ENCODE results near the gene DDX10.

The DDX10 gene

DNA sequence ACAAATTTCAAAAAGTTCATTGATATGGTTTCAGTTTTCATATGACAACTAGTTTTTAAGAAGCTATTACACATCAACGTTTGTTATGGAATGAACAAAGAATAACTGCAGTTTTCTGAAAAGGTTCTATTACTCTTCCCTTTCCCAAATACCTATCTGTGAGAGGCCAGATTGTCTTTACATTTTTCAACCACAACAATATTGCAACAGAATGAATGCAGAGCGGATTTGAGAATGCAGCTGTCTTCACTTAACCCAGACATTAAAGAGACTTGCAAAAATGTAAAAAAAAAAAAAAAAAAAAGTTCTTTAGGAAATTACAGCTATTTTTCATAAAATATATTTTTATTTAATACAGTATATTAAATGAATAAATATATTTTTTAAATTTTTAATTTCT is 250.8 kb downstream of the DDX10 start:
- DNase-seq: no peak

DNA sequence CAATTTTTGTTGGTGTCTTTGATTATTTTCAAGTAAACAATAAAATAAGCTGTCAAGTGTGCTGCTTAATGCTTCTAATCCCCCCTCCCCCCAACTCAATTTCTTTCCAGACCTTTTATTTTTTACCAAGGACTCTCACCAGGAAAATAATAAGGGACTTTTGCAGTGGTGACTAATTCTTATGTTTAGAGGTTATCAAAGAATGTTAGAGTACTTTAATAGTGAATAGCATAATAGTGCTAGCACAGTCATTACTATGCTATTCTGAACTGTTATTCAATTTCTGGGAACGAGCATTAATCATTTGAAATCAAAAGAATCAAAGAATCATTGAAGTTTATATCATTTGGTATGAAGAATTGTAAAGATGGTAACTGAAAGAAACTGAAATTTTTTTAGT is 251.4 kb downstream of the DDX10 start:
- DNase-seq: no peak

DNA sequence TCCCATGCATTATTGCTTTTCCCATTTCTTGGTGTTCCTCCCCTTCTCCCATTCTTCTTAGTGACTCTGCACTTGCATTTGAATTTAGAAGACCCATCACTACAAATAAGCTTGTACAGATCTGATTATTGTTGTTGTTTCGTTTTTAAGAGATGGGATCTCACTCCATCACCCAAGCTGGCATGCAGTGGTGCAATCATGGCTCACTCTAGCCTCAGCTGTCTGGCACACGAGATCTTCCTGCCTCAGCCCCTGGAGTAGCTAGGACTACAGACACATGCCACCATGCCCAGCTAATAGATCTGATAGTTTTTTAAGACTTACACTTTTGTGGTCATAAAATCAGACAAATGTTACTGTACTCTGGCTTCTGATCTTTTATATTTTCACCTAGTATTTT is 252.1 kb downstream of the DDX10 start:
- no peak for DNase-seq

DNA sequence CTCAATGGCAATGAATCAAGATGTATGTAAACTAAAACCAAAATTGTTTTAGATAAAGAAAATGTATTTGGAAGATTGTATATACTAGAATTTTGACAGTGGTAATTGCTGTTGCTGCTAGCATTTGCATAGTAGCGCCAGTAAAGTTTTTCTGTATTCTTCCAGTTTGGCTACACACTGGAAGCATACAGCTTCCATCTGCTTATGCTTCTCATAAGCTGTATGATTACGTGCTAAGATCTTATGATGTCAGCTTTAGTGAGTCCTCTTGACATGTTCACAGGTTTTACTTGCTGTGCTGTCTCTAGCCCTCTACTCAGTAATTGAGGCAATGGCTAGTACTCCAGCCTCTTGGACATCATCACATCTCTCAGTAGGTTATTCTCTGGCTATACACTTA is 256.3 kb downstream of the DDX10 start:
- DNase-seq: no peak

DNA sequence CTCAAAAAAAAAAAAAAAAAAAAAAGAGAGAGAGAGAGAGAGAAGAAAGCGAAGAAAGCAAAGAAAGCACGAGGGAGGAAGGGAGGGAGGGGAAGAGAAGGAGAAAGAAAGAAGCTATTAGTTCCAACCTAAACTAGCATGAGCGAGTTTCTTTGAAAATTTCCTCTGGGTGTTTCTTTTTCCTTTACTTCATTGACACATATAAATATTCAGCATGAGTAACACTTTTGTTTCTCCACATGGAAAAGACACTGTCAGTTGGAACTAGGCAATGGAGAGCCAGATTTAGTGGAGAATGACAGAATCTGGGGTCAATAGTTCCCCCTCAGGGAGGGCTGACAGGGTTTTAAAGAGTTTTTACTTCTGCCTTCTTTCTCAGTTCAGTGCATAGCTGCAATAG is 257.4 kb downstream of the DDX10 start:
- no peak for DNase-seq

DNA sequence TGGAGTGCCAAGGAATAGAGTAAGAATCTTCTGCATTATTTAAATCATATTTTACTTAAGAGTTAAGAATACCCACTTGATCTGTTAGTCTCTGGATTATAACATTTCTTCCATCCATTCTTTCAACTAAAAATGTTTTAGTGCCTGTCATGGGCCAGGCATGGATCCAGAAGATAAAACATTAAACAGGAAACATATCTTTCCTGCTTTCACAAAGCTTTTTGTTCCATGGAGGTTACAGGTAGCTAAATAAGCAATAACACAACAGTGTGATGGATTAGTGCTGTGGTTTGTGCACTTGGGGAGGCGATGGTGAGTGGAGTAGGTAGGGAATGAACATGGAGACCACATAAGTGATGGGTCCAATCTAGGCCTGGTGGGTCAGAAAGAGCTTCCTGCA is 258.5 kb downstream of the DDX10 start:
- DNase-seq: no peak

DNA sequence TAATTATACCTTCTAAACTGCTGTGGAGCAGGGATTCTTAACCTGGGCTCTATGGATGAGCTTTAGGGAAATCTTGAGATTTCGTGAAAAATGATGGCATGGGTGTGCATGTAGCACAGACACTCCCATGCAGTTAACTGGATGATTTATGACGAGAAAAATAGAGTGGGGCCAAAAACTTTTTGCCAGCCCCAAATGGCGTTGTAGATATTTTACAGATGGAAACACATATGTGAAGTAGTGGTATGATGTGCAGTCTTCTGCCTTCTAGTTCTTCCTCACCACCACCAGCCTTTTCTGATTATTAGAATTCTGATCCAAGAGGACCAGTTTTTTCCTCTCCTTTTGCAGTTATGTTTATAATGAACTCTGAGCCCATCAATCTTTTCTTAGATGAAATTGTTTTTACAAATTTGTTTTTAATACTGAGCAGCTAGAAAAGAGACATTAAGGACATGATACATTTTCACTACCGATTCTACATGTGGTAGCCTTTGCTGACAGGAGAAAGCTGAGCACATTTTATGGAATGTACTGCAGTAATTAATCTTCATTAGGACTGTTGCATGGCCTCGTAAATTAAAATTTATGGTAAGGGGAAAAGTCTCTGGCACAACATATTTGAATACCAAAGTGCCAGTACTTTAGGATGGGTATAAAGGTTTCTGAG is 261.4 kb downstream of the DDX10 start:
- no peak for DNase-seq

DNA sequence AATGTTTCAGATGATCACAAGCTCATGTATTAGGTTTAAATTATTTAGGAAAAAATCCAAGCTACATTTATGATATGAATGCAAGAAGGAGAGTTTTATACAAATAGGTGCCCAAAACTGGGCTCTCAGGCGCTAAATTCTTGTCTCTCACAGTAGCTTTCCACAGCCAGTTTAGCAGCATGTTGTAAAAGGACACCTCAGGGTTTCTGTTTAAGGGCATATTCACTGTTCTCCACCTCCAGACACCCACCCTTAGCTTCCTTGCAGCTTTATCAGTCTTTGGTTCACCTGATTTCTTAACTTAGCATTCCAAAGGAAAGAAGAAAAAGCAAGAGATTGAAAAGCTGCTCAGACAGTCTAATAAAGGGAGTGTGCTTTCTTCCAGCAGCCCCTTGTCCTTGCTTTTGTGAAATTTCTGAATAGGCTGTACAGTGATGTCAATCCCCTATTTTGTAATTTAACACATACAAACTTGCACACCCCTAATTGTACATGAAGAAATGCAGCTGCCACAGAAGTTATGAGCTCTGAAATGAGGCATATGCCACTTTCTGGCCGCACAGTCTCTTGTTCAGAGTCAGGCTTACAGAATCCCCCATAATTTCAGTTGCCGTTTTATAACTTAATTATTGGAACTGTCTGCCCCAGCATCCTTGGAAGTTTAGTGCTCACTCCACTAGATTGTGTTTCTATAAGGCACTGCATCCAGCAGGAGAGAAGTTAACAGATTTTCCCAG is 262.1 kb downstream of the DDX10 start:
- no peak for DNase-seq

DNA sequence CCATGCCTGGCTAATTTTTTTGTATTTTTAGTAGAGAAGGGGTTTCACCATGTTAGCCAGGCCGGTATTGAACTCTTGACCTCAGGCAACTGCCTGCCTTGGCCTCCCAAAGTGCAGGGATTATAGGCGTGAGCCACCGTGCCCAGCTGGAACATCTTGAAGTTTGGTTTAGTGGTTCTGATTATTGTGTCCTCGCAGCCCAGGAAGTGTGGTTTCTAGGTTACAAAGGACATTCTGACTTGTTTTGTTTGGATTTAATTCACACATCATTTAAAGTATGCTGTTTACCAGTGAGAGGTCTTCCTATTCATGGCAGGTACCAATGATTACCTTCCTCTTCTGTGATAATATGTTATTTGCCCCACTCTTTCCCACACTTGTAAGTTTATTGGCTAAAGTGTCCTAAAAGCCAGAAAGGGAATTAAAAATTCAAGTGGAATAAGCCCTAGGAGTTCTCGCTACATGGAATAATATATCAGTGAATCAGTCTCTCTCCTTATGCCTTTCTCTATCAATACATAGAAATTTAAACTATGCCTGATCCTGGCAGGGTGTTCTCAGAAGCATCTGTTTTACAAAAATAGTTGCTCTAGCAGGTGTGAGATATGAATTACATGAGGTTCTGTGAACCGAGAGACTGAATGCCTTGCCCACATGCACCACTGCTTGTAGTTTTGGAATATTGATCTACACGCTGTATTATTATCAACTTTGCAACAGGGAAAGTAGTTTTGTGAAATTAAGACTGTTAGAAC is 263.1 kb downstream of the DDX10 start:
- no peak for DNase-seq

DNA sequence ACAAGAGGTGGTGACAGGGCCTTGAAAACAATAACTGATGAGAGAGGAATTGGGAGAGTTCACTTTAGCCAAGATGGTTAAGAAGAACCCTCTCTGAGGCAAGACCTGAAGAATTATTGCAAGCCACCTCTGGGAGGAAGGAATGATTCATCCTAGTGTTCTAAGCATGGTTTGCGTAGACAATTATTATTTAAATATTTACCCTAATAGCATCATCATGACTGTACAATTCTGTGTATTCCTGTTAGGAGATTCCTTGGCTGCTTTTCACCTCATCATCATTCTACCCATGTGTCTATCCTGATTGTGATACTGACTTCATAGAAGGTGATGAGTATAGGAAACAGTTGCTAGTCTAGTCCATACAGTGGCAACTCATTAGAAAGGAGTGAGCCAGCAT is 264.4 kb downstream of the DDX10 start:
- no peak for DNase-seq

DNA sequence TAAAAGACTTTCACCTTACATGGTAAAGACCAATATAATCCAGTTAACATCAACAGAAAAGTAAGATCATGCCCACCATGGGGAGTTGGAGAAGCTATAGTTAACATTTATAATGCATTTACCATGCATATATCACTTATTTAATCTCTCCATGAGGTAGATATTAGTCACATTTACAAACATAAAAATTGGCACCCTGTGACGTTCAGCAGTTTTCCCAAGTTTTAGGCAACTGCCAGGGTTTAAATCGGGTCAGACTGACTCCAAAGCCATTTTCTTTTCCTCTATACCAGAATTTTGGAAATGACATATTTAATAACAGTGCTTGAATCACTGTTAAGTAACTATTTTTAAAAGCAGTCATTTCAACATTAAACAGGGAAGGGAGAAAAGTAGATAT is 266.3 kb downstream of the DDX10 start:
- no peak for DNase-seq

DNA sequence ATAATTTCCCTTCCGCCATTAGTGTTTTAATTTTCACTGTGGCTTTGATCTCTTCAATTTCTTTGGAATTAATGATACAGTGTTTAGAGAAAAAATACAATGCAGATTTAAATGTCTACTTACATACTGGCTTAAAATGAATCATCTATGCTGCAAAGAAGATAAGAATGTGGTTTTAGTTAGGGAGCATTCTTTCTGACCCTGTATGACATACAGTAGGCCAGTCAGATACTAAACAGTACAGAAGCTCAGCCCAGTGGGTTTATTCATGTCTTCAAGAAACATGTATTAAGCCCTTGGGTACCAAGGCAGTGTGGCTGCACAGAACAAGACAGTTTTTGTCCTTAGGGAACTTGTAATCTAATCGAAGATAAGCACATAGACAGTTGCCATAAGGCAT is 268.8 kb downstream of the DDX10 start:
- DNase-seq: no peak

DNA sequence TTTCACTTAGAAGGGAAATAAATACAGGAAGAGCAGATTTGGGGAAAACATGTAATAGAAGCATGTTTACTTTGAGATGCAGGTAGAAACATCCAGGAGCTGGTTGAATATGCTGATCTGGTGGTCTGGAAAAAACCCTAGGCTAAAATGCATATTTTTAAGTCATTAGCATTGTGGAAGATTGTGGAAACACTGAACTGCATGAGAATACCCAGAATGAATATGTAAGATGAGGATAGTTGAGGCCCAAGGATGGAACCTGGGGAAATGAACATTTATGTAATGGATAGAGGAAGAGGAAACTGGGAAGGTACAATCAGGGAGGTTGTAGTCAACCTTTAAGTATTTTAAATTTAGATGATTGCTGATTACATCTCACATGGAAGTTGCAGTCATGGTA is 269.4 kb downstream of the DDX10 start:
- DNase-seq: no peak

DNA sequence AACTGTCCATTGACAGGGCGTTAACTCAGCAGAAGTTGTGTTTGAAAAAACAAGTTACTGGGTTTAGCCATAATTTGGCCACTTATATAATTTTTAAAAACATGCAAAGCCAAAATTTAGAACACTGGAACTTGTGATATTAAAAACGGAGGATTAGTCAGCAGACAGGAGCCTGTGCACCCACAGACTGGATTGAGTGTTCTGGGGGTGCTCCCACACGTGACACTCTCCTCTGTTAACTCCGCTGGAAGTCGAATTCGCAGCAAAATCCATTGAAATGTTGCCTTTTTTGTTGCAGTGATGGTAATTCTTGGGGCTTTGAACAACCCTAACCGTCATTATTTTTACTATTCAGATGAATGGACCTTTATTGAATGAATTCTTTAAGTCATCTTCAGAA is 269.8 kb downstream of the DDX10 start:
- DNase-seq: no peak

DNA sequence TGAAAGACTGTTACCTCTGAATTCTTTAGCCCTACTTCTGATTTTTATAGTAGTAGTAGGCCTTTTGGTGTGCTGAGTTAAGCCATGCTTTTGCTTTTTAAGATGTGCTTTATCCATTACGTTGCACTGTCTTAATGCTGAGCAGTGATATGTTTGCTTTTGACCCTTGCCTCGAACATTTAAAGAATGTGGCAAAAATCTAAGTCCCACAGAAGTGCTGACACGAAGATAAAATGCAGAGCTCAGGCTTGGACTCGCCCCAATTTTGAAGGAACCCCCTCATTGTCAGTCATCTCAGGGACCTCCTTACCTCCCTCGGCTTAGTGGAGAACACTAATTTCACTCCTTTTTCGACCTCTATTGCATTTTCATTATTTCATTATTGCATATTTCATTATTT is 272.9 kb downstream of the DDX10 start:
- no peak for DNase-seq

DNA sequence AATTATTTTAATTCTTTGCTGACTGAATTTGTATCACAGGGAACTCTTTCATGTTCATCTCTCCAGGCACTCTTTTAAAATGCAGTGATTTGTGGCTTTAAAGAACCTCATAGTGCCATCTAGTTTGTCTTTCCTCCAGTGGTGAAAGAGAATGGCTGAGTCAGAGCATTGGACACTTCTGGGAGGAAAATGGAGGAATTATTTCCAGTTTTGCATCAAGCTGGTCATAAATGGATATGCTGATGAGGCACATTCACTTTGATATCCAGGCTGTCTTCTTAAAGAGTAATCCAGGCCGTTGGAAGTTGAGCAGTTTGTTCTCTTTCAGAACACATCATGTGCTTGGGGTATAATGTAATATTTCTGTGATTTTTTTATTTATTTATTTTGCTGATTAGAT is 273.7 kb downstream of the DDX10 start:
- DNase-seq: no peak

DNA sequence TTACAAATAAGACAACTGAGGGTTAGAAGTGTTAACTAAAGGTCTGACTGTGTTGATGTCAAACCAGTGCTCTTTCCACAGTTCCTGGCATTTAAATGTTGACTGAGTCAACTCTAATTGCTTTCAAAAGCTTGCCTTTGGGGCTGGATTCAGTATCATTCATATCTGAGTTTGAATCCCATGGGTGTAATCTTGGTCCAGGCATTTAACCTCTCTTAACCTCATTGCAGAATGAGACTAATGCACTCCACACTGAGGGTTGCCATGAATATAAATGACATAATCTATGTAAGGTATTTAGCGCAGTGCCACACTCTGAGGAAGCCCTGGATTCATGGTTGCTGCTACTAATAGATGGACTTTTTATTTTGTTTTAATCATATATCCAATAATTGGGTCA is 274.3 kb downstream of the DDX10 start:
- DNase-seq: no peak

DNA sequence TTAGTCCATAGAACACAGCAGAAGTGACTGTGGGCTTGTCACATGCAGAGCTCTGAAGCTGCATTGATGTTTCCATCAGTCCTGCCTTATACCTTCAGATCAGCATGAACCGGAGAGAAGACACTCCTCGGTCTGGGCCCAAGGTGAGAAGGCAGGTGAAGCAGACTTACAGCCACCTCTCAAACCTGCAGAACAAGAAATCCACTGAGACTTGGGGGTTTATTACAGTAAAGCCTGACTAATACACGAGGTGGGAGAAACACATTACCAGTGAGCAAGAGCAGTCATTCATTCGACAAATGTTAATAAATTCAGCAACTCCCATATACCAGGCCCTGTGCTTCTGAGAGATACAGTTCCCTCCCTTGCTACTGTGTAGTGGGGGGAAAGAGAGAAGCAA is 279.0 kb downstream of the DDX10 start:
- no peak for DNase-seq

DNA sequence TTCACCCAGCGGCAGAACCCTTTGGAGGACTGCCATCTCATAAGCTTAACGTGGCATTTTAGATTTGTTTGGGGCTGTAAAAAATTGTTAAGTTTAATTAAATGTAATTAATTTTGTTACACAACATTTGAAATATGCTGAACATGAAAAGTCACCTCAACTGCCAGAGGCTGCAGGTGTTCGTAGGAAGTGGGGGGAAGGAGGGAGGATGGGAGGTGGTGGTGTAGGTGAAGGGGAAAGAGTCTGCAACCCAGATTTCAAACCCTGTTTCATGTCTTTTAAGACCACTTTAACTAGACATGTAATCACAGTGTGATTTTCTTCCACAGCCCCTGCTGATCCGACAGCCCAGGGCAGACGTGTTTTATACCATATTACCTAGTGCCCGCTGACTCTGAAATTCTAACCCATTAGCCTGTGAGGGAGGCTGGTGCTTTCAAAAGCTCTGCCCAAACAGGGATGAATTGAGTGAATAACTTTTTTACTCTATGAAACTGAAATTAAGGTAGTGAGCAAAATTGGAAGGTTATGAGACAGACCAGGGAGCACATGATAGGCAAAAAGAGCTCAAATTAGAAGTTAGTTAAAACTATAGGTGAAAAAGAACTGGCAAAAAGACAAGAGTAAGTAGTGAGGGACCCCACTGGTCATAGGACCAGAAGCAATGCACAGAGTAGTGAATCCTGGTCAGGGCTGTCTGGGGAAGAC is 279.8 kb downstream of the DDX10 start:
- DNase-seq: no peak

DNA sequence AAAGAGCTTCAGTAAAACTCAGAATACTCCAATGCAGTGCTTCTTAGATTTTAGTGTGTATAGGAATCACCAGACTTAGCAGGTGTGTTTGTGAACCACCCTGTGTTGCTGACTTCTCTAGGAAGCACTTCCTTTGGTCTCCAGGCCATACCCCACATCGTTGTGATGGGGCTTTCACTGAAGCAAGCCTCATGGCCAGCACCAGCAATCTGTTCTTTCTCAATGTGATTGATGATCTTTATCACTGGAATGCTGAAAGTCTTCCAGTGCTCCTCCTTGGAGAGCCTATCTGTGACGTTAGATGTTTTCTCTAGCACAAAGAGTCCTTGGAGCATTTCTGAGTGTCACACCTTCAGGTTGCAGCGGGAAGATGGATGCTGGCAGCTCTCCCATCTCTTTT is 280.5 kb downstream of the DDX10 start:
- DNase-seq: no peak

DNA sequence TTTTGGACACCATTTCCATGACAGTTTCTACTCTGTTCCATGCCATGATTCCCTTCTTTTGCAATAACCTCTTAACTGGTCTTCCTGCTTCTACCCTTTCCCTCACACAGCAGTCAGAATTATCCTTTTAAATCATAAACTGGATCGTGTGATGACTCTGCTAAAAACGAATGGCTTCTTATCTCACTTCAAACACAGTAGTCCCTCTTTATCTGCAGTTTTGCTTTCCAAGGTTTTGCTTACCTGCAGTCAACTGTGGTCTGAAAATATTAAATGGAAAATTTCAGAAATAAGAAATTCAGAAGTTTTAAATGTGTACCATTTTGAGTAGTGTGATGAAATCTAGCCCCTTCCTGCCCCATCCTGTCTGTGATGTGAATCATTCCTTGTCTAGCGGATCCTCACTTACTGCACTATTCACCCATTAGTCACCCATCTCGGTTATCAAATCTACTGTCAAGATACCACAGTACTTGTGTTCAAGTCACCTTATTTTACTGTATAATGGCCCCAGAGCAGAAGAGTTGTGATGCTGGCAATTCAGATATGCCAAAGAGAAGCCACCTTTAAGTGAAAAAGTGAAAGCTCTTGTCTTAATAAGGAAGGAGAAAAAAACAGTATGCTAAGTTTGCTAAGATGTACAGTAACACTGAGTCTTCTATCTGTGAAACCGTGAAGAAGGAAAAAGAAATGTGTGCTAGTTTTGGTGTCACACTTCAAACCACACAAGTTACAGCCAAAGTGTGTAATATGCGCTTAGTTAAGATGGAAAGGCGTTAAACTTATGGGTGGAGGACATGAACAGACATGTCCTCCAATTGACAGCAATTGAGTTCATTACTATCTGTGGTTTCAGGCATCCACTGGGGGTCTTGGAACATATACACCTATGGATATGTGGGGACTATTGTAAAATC is 283.0 kb downstream of the DDX10 start:
- no peak for DNase-seq

DNA sequence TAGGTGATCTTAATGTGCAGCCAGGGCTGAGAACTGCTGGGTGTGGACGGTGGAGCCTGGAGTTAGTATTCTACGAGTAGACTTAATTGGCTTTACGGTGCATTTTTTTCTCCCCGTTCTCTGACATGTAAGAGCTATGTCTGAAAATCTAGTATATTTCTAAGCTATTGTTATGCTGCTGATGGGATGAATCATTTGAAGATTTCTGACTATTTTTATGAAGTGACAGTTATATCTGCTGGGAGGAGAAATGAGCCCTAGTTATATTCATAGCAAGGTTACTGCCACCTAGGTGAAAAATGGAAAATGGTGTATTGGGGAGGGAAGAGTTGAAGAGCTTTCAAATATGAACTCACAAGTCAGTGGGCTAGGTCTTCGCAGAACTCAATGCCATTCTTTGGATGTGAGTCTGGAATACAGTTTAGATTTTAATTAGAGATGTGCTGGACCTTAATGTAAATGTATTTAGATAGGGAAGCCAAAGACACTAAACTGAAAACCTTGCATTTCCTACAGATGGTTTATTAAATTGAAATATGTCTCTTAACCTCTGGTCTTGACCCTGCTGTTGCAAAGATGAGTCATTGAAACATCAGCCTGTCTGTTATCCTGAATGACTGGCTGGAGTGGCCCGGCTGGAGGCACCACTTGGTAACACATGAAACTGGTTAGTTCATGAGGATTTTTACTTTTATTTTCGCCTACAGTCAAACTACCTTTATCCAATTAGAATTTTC is 293.7 kb downstream of the DDX10 start:
- peak; percentile 12 for DNase-seq
